Measurements from ENCODE around the gene TFR2.

GRCh38 chr7:100681491-100682227 is 40.3 kb upstream of the TFR2 start:
- TF ChIP-seq POLR2A (IDR thresholded peaks at IDR 0.05) (no peak), CTCF (IDR thresholded peaks at IDR 0.05) (no peak)

All from esophagus squamous epithelium (tissue), 4 donors.